ENCODE measurements around the gene LYPD6. TPM values are rescaled to one million over a fixed set of nuclear protein-coding genes. Genes with fewer than 3 reads are reported as not detected.

Gene LYPD6
- total RNA-seq, 1 donor from 2014 or later, result 1.8 TPM

- H3K36me3 ChIP-seq, result no peaks in the 10 kb centered on the region
- H3K9me3 ChIP-seq, result no peaks in the 10 kb centered on the region
- no peak for DNase-seq (ENCODE audit: low spot score in 2 of 2)
- TF ChIP-seq, protein P1, sequence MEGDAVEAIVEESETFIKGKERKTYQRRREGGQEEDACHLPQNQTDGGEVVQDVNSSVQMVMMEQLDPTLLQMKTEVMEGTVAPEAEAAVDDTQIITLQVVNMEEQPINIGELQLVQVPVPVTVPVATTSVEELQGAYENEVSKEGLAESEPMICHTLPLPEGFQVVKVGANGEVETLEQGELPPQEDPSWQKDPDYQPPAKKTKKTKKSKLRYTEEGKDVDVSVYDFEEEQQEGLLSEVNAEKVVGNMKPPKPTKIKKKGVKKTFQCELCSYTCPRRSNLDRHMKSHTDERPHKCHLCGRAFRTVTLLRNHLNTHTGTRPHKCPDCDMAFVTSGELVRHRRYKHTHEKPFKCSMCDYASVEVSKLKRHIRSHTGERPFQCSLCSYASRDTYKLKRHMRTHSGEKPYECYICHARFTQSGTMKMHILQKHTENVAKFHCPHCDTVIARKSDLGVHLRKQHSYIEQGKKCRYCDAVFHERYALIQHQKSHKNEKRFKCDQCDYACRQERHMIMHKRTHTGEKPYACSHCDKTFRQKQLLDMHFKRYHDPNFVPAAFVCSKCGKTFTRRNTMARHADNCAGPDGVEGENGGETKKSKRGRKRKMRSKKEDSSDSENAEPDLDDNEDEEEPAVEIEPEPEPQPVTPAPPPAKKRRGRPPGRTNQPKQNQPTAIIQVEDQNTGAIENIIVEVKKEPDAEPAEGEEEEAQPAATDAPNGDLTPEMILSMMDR (IDR thresholded peaks at IDR 0.05), result no peak
- no peaks in the 10 kb centered on the region for H3K27me3 ChIP-seq
- intact Hi-C loops (cut with DNase I), result no loop called here
- H3K27ac ChIP-seq, result no peak overlapping the region
- no peak overlapping the region for H3K4me3 ChIP-seq
- H3K4me1 ChIP-seq, result no peaks in the 10 kb centered on the region
These were observed 142.7 kb downstream of the LYPD6 start for GRCh38 chr2:149473068-149473467.

DNA sequence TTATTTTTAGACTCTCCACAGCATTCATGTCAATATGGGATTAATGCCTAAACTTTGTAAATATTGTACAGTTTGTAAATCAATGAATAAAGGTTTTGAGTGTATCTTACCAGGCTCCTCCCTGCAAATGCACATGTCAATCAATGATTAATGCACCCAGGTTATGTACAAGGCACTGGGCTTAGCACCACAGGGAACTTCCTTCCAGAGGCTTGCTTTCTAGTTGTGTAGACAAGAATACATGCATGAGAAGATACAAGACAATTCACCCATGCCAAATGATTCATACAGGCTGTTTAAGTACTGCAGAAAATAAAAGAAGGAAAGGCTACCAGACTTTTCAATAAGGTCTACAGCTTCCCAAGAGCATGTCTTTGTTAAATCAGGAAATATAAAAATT, 143.1 kb downstream of the LYPD6 start:
- no peaks in the 10 kb centered on the region for H3K9me3 ChIP-seq
- H3K36me3 ChIP-seq, result no peaks in the 10 kb centered on the region
- H3K4me1 ChIP-seq, result no peaks in the 10 kb centered on the region
- TF ChIP-seq, protein P1 (IDR thresholded peaks at IDR 0.05), result no peak
- intact Hi-C loops (cut with DNase I), result no loop called here
- no peak for DNase-seq (ENCODE audit: low spot score in 2 of 2)
- H3K27me3 ChIP-seq, result no peaks in the 10 kb centered on the region
- H3K27ac ChIP-seq, result no peak overlapping the region
- H3K4me3 ChIP-seq, result no peak overlapping the region

DNA sequence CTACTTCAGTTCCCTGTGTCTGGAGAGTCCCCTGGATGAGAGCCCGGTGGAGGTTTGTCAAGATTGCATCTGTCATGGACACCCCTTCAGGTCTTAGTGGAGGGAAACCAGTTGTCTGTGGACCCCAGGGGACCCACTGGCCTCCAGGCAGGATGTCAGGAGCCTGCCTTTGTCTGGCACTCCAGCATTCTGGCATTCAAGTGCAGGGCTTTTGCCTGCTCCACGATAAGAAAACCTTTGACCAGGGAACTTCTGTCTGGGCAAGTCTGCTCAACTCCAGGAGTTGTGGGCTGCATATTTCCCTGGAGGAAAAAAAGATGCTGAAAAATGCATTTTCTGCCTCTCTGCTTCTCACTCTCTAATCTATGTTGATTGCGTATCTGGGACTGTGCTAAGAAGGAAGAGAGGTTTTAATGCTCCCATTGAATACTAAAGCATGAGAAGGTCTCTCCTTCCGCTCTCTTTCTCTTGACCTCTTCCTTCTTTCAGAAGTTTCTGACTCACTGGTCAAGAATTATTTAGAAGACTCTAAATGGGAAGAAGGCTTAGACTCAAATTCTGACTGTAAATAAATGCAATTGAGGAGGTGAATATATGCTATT, 152.7 kb downstream of the LYPD6 start:
- TF ChIP-seq, protein P1 (IDR thresholded peaks at IDR 0.05), result no peak
- H3K4me1 ChIP-seq, result no peaks in the 10 kb centered on the region
- no peak for DNase-seq (ENCODE audit: low spot score in 2 of 2)
- H3K27ac ChIP-seq, result no peak overlapping the region
- H3K9me3 ChIP-seq, result no peaks in the 10 kb centered on the region
- no peaks in the 10 kb centered on the region for H3K36me3 ChIP-seq
- no peak overlapping the region for H3K4me3 ChIP-seq
- intact Hi-C loops (cut with DNase I), result no loop called here
- no peaks in the 10 kb centered on the region for H3K27me3 ChIP-seq

GRCh38 chr2:149486664-149487063, 156.3 kb downstream of the LYPD6 start:
- no peak for DNase-seq (ENCODE audit: low spot score in 2 of 2)
- H3K9me3 ChIP-seq, result no peaks in the 10 kb centered on the region
- no peaks in the 10 kb centered on the region for H3K36me3 ChIP-seq
- no peak overlapping the region for H3K27ac ChIP-seq
- intact Hi-C loops (cut with DNase I), result no loop called here
- H3K4me3 ChIP-seq, result no peak overlapping the region
- TF ChIP-seq, protein P1 (IDR thresholded peaks at IDR 0.05), result no peak
- H3K27me3 ChIP-seq, result no peaks in the 10 kb centered on the region
- no peaks in the 10 kb centered on the region for H3K4me1 ChIP-seq

- TF ChIP-seq, protein P1 (IDR thresholded peaks at IDR 0.05), result no peak
- Histone ChIP-seq H3K4me1 (no peaks in the 10 kb centered on the region), H3K36me3 (no peaks in the 10 kb centered on the region), H3K4me3 (no peak overlapping the region), H3K27me3 (no peaks in the 10 kb centered on the region), H3K9me3 (no peaks in the 10 kb centered on the region), H3K27ac (no peak overlapping the region)
- no peak for DNase-seq (ENCODE audit: low spot score in 2 of 2)
- intact Hi-C loops (cut with DNase I), result no loop called here
These were observed 156.8 kb downstream of the LYPD6 start for GRCh38 chr2:149487189-149487588.
